GM23248 (cell line): ENCODE measurements around the gene GARNL3.

ENCODE experiments used
- EZH2 ChIP-seq: fragments of 200-600 bp; sonication (generic); IDR thresholded peaks from 2 replicates; pipeline ENCODE4 v1.6.1; 2018; ENCODE audit warnings: antibody characterized with exemption, mild to moderate bottlenecking; ENCODE audit not compliant: insufficient read depth, poor library complexity, severe bottlenecking
- EZH2phosphoT487 ChIP-seq: fragments of 200-600 bp; sonication (generic); IDR thresholded peaks from 2 replicates; pipeline ENCODE4 v1.6.1; 2018; ENCODE audit warnings: antibody characterized with exemption, moderate library complexity, mild to moderate bottlenecking, low read depth; ENCODE audit not compliant: insufficient read depth

- TF ChIP-seq EZH2, result no peak
- no peak for TF ChIP-seq EZH2phosphoT487
These were observed 29.2 kb downstream of the GARNL3 start for GRCh38 chr9:127293767-127294166.
